WTC11 (cell line): ENCODE measurements around the gene SLC10A7. TPM values are rescaled to one million over a fixed set of nuclear protein-coding genes. Genes with fewer than 3 reads are reported as not detected.

ENCODE experiments used
- ATAC-seq: fragments of 200-7000 bp; cut with Tn5 transposase; 2 replicates; pipeline ENCODE4 v1.10.0; 2021; ENCODE audit warnings: mild to moderate bottlenecking, moderate library complexity
- CTCF ChIA-PET: fragments of 300-600 bp; sonication (Branson Sonifier 250); formaldehyde crosslinking; loops from one replicate; lab custom pipeline; 2021; ENCODE audit warnings: antibody characterized with exemption; lab: Charles Lee
- POLR2A ChIA-PET: fragments of 350-600 bp; sonication (Branson Sonifier 250); formaldehyde crosslinking; loops from one replicate; lab custom pipeline; 2021; ENCODE audit warnings: antibody characterized with exemption; lab: Charles Lee
- DNase-seq: peaks from one replicate; pipeline ENCODE4 v3.0.0; 2021; ENCODE audit warnings: low spot score
- H3K27ac Mint-ChIP-seq: 2 replicates; pipeline ENCODE4 v1.8.0; 2021; ENCODE audit warnings: mixed read lengths
- H3K27me3 Mint-ChIP-seq: 2 replicates; pipeline ENCODE4 v1.8.0; 2021; ENCODE audit warnings: low read depth, mild to moderate bottlenecking, moderate library complexity, mixed read lengths
- H3K36me3 Mint-ChIP-seq: 2 replicates; pipeline ENCODE4 v1.8.0; 2021; ENCODE audit warnings: mixed read lengths
- H3K4me1 Mint-ChIP-seq: 2 replicates; pipeline ENCODE4 v1.8.0; 2022; ENCODE audit warnings: mixed read lengths
- H3K4me3 Mint-ChIP-seq: 2 replicates; pipeline ENCODE4 v1.8.0; 2021; ENCODE audit warnings: mild to moderate bottlenecking, moderate library complexity, mixed read lengths
- H3K9me3 Mint-ChIP-seq: 2 replicates; pipeline ENCODE4 v1.8.0; 2021; ENCODE audit warnings: mixed read lengths
- ARID4B ChIP-seq: sonication (generic); formaldehyde crosslinking; IDR thresholded peaks from 2 replicates; pipeline ENCODE4 v1.8.0; 2023; ENCODE audit warnings: missing genetic modification reagents, mild to moderate bottlenecking, borderline replicate concordance
- E2F4 ChIP-seq: sonication (generic); formaldehyde crosslinking; IDR thresholded peaks from 2 replicates; pipeline ENCODE4 v1.8.1; 2022; ENCODE audit warnings: low read depth, mild to moderate bottlenecking, moderate library complexity, missing genetic modification reagents, borderline replicate concordance
- ETV6 ChIP-seq: sonication (generic); formaldehyde crosslinking; IDR thresholded peaks from 2 replicates; pipeline ENCODE4 v1.8.1; 2022; ENCODE audit warnings: mild to moderate bottlenecking, missing genetic modification reagents
- FOXP1 ChIP-seq: sonication (generic); formaldehyde crosslinking; IDR thresholded peaks from 2 replicates; pipeline ENCODE4 v1.8.0; 2022; ENCODE audit warnings: missing genetic modification reagents, mild to moderate bottlenecking, moderate library complexity, borderline replicate concordance
- GABPB1 ChIP-seq: sonication (generic); formaldehyde crosslinking; IDR thresholded peaks from 2 replicates; pipeline ENCODE4 v1.8.1; 2023; ENCODE audit warnings: mild to moderate bottlenecking, missing genetic modification reagents
- JAZF1 ChIP-seq: fragments of 250-450 bp; sonication (Bioruptor Pico); IDR thresholded peaks from 2 replicates; pipeline ENCODE4 v1.9.0; 2021; ENCODE audit warnings: moderate library complexity, mild to moderate bottlenecking, inconsistent platforms
- JUN ChIP-seq: sonication (generic); formaldehyde crosslinking; IDR thresholded peaks from 2 replicates; pipeline ENCODE4 v1.8.0; 2023; ENCODE audit warnings: mild to moderate bottlenecking, missing genetic modification reagents
- NFATC4 ChIP-seq: fragments of 250-450 bp; sonication (Bioruptor Pico); IDR thresholded peaks from 2 replicates; pipeline ENCODE4 v1.9.0; 2021; ENCODE audit warnings: mild to moderate bottlenecking
- NFYB ChIP-seq: sonication (generic); formaldehyde crosslinking; conservative IDR thresholded peaks from 2 replicates; pipeline ENCODE4 v1.8.0; 2022; ENCODE audit warnings: low read depth, missing genetic modification reagents
- OVOL2 ChIP-seq: fragments of 250-450 bp; sonication (Bioruptor Pico); IDR thresholded peaks from 2 replicates; pipeline ENCODE4 v1.9.0; 2021; ENCODE audit warnings: mild to moderate bottlenecking, borderline replicate concordance
- PRRX2 ChIP-seq: fragments of 250-450 bp; sonication (Bioruptor Pico); IDR thresholded peaks from 2 replicates; pipeline ENCODE4 v1.8.0; 2021; ENCODE audit warnings: mild to moderate bottlenecking
- SMAD4 ChIP-seq: sonication (generic); formaldehyde crosslinking; IDR thresholded peaks from 2 replicates; pipeline ENCODE4 v1.8.0; 2022; ENCODE audit warnings: mild to moderate bottlenecking, missing genetic modification reagents
- TCF7 ChIP-seq: sonication (generic); formaldehyde crosslinking; IDR thresholded peaks from 2 replicates; pipeline ENCODE4 v1.8.0; 2022; ENCODE audit warnings: mild to moderate bottlenecking, low read depth, missing genetic modification reagents, moderate library complexity
- ZNF219 ChIP-seq: sonication (generic); formaldehyde crosslinking; IDR thresholded peaks from 2 replicates; pipeline ENCODE4 v1.8.0; 2023; ENCODE audit warnings: missing genetic modification reagents, mild to moderate bottlenecking, borderline replicate concordance
- ZNF232 ChIP-seq: sonication (generic); formaldehyde crosslinking; IDR thresholded peaks from 2 replicates; pipeline ENCODE4 v1.8.0; 2022; ENCODE audit warnings: mild to moderate bottlenecking, missing genetic modification reagents
- ZNF425 ChIP-seq: fragments of 250-450 bp; sonication (Bioruptor Pico); conservative IDR thresholded peaks from 2 replicates; pipeline ENCODE4 v1.9.0; 2021; ENCODE audit warnings: mild to moderate bottlenecking
- ZNF532 ChIP-seq: fragments of 250-450 bp; sonication (Bioruptor Pico); IDR thresholded peaks from 2 replicates; pipeline ENCODE4 v1.9.0; 2021; ENCODE audit warnings: mild to moderate bottlenecking, borderline replicate concordance
- total RNA-seq: library from RNA; stranded (reverse); gene quantifications from 3 replicates; pipeline ENCODE4 v1.2.3, GENCODE V29; 2021

Gene SLC10A7
- total RNA-seq, 1 experiment from 2014 or later, result 5.0 TPM

- H3K27me3 Mint-ChIP-seq, result no peaks in the 10 kb centered on the region
- TF ChIP-seq JUN (CRISPR knock-in tag), result no peak
- POLR2A ChIA-PET, result no interaction called here
- no peak overlapping the region for H3K4me3 Mint-ChIP-seq
- CTCF ChIA-PET, result no interaction called here
- H3K27ac Mint-ChIP-seq, result no peak overlapping the region
- 0 out of 2 replicates have a peak, but pooled peaks cover 3% of the 10 kb centered on the region for H3K36me3 Mint-ChIP-seq
- peaks cover 10% of the 10 kb centered on the region for H3K4me1 Mint-ChIP-seq
- DNase-seq (no peak), ATAC-seq (no peak)
- peaks cover 7% of the 10 kb centered on the region; the same call in 1 of the 2 replicates for H3K9me3 Mint-ChIP-seq
These were observed 150.9 kb downstream of the SLC10A7 start for GRCh38 chr4:146370841-146371240.

- no peak overlapping the region for H3K4me3 Mint-ChIP-seq
- CTCF ChIA-PET, result no interaction called here
- H3K36me3 Mint-ChIP-seq, result 0 out of 2 replicates have a peak, but pooled peaks cover 5% of the 10 kb centered on the region
- H3K27ac Mint-ChIP-seq, result no peak overlapping the region
- peaks cover 6% of the 10 kb centered on the region; the same call in 1 of the 2 replicates for H3K9me3 Mint-ChIP-seq
- TF ChIP-seq TCF7 (CRISPR knock-in tag), result no peak
- no peak for TF ChIP-seq OVOL2 (CRISPR knock-in tag)
- TF ChIP-seq SMAD4 (CRISPR knock-in tag), result no peak
- no peak for TF ChIP-seq ETV6 (CRISPR knock-in tag)
- TF ChIP-seq PRRX2, result no peak
- no peak for TF ChIP-seq NFYB (CRISPR knock-in tag)
- TF ChIP-seq ZNF219 (CRISPR knock-in tag), result no peak
- no peak for TF ChIP-seq ARID4B
- TF ChIP-seq GABPB1 (CRISPR knock-in tag), result no peak
- no peak for TF ChIP-seq E2F4
- no peak for TF ChIP-seq FOXP1 (CRISPR knock-in tag)
- no peak for TF ChIP-seq JAZF1 (CRISPR knock-in tag)
- no peak for TF ChIP-seq ZNF532 (CRISPR knock-in tag)
- no peak for TF ChIP-seq NFATC4
- no peak for TF ChIP-seq ZNF232 (CRISPR knock-in tag)
- TF ChIP-seq ZNF425, result no peak
- POLR2A ChIA-PET, result no interaction called here
- H3K27me3 Mint-ChIP-seq, result no peaks in the 10 kb centered on the region
- ATAC-seq (no peak), DNase-seq (no peak)
- H3K4me1 Mint-ChIP-seq, result peaks cover 10% of the 10 kb centered on the region
These were observed 152.3 kb downstream of the SLC10A7 start for GRCh38 chr4:146369446-146369845.
